ENCODE data around the gene MUC5B.

Gene MUC5B

DNA sequence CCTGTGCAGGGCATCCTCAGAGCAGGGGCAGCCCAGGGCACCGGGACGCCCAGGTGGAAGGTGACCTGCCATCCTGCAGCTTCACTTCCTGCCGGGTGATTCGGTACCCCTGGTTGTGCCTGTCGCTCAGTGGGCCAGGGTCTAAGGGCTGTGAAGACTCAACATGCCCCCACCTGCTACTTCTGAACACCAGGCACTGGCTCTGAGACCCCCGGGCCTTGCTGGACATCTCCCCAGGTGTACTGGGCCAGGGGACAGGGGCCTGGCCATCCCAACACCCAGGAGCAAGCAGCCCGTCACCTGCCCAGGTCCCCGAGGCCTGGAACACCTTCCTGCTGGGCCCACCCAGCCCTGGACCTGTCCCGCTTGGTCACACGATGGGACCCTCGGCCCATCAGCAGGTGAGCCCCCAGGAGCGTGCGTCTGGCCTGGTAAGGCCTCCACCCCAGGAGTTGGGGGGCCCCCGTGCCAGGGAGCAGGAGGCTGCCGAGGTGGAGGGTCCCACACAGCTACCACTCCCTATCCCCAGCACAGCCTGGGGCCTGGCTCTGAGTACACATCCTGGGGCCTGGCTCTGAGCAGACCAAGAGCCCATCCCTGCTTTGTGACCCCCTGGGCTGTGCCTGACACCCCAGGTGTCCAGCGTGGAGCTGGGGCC, 3.9 kb upstream of the MUC5B start:
- H3K4me3 ChIP-seq (ENCODE audit: low read depth, low read length, poor library complexity, severe bottlenecking), result no peak overlapping the region
- no peaks in the 10 kb centered on the region for H4K20me1 ChIP-seq (ENCODE audit: insufficient read depth, low read length)
- H3K9ac ChIP-seq (ENCODE audit: low read length), result no peak overlapping the region
- H3K79me2 ChIP-seq (ENCODE audit: insufficient read depth, low read length), result no peaks in the 10 kb centered on the region
- TF ChIP-seq, protein P1, sequence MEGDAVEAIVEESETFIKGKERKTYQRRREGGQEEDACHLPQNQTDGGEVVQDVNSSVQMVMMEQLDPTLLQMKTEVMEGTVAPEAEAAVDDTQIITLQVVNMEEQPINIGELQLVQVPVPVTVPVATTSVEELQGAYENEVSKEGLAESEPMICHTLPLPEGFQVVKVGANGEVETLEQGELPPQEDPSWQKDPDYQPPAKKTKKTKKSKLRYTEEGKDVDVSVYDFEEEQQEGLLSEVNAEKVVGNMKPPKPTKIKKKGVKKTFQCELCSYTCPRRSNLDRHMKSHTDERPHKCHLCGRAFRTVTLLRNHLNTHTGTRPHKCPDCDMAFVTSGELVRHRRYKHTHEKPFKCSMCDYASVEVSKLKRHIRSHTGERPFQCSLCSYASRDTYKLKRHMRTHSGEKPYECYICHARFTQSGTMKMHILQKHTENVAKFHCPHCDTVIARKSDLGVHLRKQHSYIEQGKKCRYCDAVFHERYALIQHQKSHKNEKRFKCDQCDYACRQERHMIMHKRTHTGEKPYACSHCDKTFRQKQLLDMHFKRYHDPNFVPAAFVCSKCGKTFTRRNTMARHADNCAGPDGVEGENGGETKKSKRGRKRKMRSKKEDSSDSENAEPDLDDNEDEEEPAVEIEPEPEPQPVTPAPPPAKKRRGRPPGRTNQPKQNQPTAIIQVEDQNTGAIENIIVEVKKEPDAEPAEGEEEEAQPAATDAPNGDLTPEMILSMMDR (IDR thresholded peaks at IDR 0.05; ENCODE audit: low read length), result no peak
- no peak for TF ChIP-seq EZH2 (IDR thresholded peaks at IDR 0.05; ENCODE audit: borderline replicate concordance, low read length)
- H3K9me2 ChIP-seq (ENCODE audit: low read depth, low read length), result no peaks in the 10 kb centered on the region
- H3K36me3 ChIP-seq (ENCODE audit: insufficient read depth, low read length), result no peaks in the 10 kb centered on the region
- no peak overlapping the region for H3K4me2 ChIP-seq (ENCODE audit: low read length)
- no peak overlapping the region for H2AFZ ChIP-seq (ENCODE audit: low read length)
- no peaks in the 10 kb centered on the region for H3F3A ChIP-seq (ENCODE audit: insufficient read depth, low read length)
- H3K27ac ChIP-seq (ENCODE audit: low read depth, low read length, poor library complexity, severe bottlenecking), result no peak overlapping the region
- no peaks in the 10 kb centered on the region for H3K9me3 ChIP-seq (ENCODE audit: low read length)
- no peaks in the 10 kb centered on the region for H3K27me3 ChIP-seq (ENCODE audit: insufficient read depth, low read length)
- H3K4me1 ChIP-seq (ENCODE audit: insufficient read depth, low read length, severe bottlenecking), result no peaks in the 10 kb centered on the region

DNA sequence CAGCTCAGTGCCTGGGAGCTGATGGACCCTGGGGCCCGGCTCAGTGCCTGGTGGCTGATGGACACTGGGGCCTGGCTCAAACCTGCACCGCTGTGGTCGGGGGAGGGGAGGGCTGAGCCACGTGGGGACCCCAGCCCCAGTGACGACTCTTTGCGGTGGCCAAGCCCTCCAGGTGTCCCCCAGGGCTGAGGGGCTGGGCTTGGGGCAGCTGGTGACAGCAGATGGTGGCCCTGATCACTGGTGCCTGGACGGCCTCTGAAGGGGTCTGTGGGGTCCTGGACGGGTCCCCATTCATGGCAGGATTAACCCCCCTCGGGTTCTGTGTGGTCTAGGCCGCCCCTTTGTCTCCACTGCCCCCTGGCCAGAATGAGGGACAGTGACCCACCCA, 3.4 kb upstream of the MUC5B start:
- Histone ChIP-seq H3K4me3 (ENCODE audit: low read depth, low read length, poor library complexity, severe bottlenecking) (no peak overlapping the region), H4K20me1 (ENCODE audit: insufficient read depth, low read length) (no peaks in the 10 kb centered on the region), H3K9me2 (ENCODE audit: low read depth, low read length) (no peaks in the 10 kb centered on the region), H3K4me2 (ENCODE audit: low read length) (no peak overlapping the region), H3K79me2 (ENCODE audit: insufficient read depth, low read length) (no peaks in the 10 kb centered on the region), H2AFZ (ENCODE audit: low read length) (no peak overlapping the region), H3F3A (ENCODE audit: insufficient read depth, low read length) (no peaks in the 10 kb centered on the region), H3K4me1 (ENCODE audit: insufficient read depth, low read length, severe bottlenecking) (no peaks in the 10 kb centered on the region), H3K27me3 (ENCODE audit: insufficient read depth, low read length) (no peaks in the 10 kb centered on the region), H3K9me3 (ENCODE audit: low read length) (no peaks in the 10 kb centered on the region), H3K36me3 (ENCODE audit: insufficient read depth, low read length) (no peaks in the 10 kb centered on the region), H3K9ac (ENCODE audit: low read length) (no peak overlapping the region), H3K27ac (ENCODE audit: low read depth, low read length, poor library complexity, severe bottlenecking) (no peak overlapping the region)
- TF ChIP-seq, protein P1 (IDR thresholded peaks at IDR 0.05; ENCODE audit: low read length), result no peak
- no peak for TF ChIP-seq EZH2 (IDR thresholded peaks at IDR 0.05; ENCODE audit: borderline replicate concordance, low read length)

DNA sequence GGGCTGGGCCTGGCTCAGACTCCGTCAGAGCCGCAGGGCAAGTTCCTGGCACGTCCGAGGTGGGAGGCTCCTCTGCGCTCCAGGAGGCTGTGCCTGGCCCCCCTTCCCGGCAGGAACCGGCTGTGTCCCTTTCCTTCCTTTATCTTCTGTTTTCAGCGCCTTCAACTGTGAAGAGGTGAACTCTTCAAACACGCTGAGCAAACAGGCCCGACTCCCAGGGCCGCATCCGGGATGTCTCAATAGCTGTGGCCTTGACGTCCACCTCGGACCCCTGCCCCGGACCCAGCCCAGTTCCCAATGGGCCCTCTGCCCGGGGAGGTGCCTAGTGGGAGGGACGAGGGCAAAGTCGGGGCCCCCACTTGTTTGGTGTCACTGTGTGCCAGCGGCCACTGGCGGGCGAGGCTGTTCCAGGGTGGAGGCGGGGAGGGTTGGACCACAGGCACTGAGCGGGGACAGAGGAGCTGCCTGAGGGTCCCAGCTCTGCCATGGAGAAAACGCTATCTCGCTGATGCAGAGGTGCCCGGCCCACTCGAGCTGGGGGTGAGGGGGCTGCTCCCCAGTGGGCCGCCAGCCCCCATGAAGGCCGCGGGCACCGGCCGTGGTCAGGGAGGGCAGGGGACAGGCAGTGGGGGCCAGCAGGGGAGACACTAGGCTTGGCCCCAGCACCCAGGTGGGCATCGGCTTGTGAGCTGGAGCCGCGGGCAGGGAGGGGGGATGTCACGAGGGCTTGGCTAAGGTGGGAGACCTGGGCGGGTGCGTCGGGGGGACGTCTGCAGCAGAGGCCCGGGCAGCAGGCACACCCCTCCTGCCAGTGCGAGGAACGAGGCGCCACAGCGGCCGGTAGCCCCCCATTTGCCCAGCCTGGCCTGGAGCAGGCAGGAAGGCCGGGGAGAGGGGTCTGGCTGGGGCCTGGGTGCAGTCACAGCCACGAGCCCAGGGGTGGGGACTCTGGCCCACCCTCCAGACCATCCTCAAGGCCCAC, 2.7 kb upstream of the MUC5B start:
- no peaks in the 10 kb centered on the region for H3F3A ChIP-seq (ENCODE audit: insufficient read depth, low read length)
- H3K36me3 ChIP-seq (ENCODE audit: insufficient read depth, low read length), result no peaks in the 10 kb centered on the region
- H3K4me3 ChIP-seq (ENCODE audit: low read depth, low read length, poor library complexity, severe bottlenecking), result no peak overlapping the region
- H3K9me2 ChIP-seq (ENCODE audit: low read depth, low read length), result no peaks in the 10 kb centered on the region
- H3K27ac ChIP-seq (ENCODE audit: low read depth, low read length, poor library complexity, severe bottlenecking), result no peak overlapping the region
- no peak overlapping the region for H3K4me2 ChIP-seq (ENCODE audit: low read length)
- no peaks in the 10 kb centered on the region for H3K9me3 ChIP-seq (ENCODE audit: low read length)
- no peaks in the 10 kb centered on the region for H3K4me1 ChIP-seq (ENCODE audit: insufficient read depth, low read length, severe bottlenecking)
- TF ChIP-seq EZH2 (IDR thresholded peaks at IDR 0.05; ENCODE audit: borderline replicate concordance, low read length), result no peak
- TF ChIP-seq, protein P1 (IDR thresholded peaks at IDR 0.05; ENCODE audit: low read length), result no peak
- no peak overlapping the region for H3K9ac ChIP-seq (ENCODE audit: low read length)
- no peaks in the 10 kb centered on the region for H4K20me1 ChIP-seq (ENCODE audit: insufficient read depth, low read length)
- H2AFZ ChIP-seq (ENCODE audit: low read length), result no peak overlapping the region
- no peaks in the 10 kb centered on the region for H3K79me2 ChIP-seq (ENCODE audit: insufficient read depth, low read length)
- no peaks in the 10 kb centered on the region for H3K27me3 ChIP-seq (ENCODE audit: insufficient read depth, low read length)

Data from OCI-LY1 (cell line).